ENCODE measurements around the gene PATE4.
A peak's percentile ranks its signal among the peaks of the same experiment; 100 is the strongest.

Gene PATE4

DNA sequence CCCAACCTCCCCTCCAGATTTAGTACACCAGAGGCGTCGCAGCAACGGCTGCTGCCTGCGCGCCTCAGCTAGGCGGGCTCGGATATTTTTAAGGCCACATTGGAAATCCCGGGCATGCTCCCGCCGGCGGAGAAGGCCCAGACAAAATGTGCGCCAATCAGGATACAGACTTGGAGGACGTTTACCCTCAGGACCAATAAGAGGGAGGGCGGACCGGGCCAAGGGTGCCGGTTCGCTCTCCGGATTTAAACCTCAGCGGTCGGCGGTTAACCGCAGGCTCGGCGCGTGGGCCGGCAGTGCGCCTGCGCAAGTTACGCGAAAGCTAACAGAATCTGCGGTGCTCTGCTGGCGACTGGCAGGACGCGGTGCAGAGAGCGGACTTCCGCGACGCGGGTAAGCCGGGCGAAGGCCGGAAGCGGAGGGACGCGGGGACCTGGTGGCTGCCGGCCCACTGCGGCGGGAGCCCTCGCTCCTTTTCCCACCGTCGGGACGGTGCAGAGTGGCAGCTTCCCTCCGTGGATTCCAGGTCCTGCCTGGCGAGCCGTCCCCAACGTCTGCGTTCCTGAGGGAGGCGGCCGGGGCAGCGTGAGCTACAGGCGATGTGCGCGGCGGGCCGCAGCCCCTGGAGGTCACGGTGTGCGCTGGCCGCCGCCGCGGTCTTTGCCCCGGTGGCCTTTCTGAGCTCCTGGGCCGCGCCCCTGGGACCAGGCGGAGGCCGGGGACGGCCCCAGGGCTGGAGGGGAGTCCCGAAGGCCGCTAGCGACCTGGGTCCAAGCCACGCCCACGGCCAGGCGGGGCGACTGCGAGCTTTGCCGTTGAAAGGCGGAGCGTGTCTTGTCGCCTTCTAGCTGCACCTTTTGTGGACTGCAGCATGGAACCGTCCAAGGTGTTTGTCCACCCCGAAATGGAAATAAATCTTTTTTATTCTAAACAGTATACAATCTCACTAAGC lies 54.5 kb downstream of the PATE4 start, which contains the start of gene HYLS1:
Gene HYLS1 (plus strand): TSS at position 296 of the 952 bp plus-strand sequence. CDS start 11,701 bp downstream, outside the sequence.
- peak; percentile 86 to 92 for DNase-seq (ENCODE audit: low read depth in 2 of 2)
